IMR-90 (cell line): ENCODE data around the gene TFEB. TPM values are rescaled to one million over a fixed set of nuclear protein-coding genes. Genes with fewer than 3 reads are reported as not detected.

Experiments
- ATAC-seq: fragments of 200-7000 bp; cut with Tn5 transposase; 2 replicates; pipeline ENCODE4 v1.9.1; 2020; ENCODE audit warnings: low read depth, mild to moderate bottlenecking, moderate library complexity
- BruUV-seq: library from RNA; stranded (reverse); fragments of 400-500 nt; replicated peaks from 2 replicates; lab custom pipeline; 2021; lab: Mats Ljungman, UMichigan
- CTCF ChIA-PET: fragments of 300-600 bp; formaldehyde crosslinking; extraction: SDS; loops from one replicate; lab custom pipeline; 2021; ENCODE audit warnings: antibody characterized with exemption; lab: Yijun Ruan, JAX
- POLR2A ChIA-PET: fragments of 300-600 bp; sonication (Branson Sonifier 250); formaldehyde crosslinking; loops from one replicate; lab custom pipeline; 2022; ENCODE audit warnings: antibody characterized with exemption; ENCODE audit not compliant: unreplicated experiment; lab: Charles Lee
- DNase-seq: peaks from one replicate; pipeline ENCODE4 v3.0.0; 2013
- H2AFZ ChIP-seq: replicated peaks from 2 replicates; pipeline ENCODE3; 2013; ENCODE audit warnings: low read length, mild to moderate bottlenecking; ENCODE audit not compliant: poor library complexity
- H2AK5ac ChIP-seq: 2 replicates; pipeline ENCODE4 v1.6.1; 2013; ENCODE audit warnings: low read depth, low read length, inconsistent platforms
- H2AK9ac ChIP-seq: replicated peaks from 2 replicates; pipeline ENCODE3; 2013; ENCODE audit warnings: mild to moderate bottlenecking, low read depth, low read length, moderate library complexity; ENCODE audit not compliant: poor library complexity
- H2BK120ac ChIP-seq: 2 replicates; pipeline ENCODE4 v1.6.1; 2013; ENCODE audit warnings: low read depth, low read length, inconsistent platforms
- H2BK15ac ChIP-seq: 3 replicates; pipeline ENCODE4 v1.6.1; 2013; ENCODE audit warnings: low read depth, low read length, inconsistent platforms
- H2BK20ac ChIP-seq: 2 replicates; pipeline ENCODE4 v1.6.1; 2013; ENCODE audit warnings: low read depth, mild to moderate bottlenecking, inconsistent platforms, low read length, moderate library complexity
- H2BK5ac ChIP-seq: 2 replicates; pipeline ENCODE4 v1.6.1; 2013; ENCODE audit warnings: mild to moderate bottlenecking, low read depth, low read length, inconsistent platforms; ENCODE audit not compliant: poor library complexity, severe bottlenecking
- H3K14ac ChIP-seq: replicated peaks from 2 replicates; pipeline ENCODE4 v1.6.1; 2013; ENCODE audit warnings: low read depth, low read length, inconsistent platforms
- H3K18ac ChIP-seq: 2 replicates; pipeline ENCODE4 v1.6.1; 2013; ENCODE audit warnings: low read depth, low read length, control low read depth
- H3K23ac ChIP-seq: 2 replicates; pipeline ENCODE4 v1.6.1; 2013; ENCODE audit warnings: low read depth, low read length, inconsistent platforms
- H3K27ac ChIP-seq: 2 replicates; pipeline ENCODE4 v1.5.1; 2013; ENCODE audit warnings: mild to moderate bottlenecking, control low read depth, low read length; ENCODE audit not compliant: insufficient read depth
- H3K27me3 ChIP-seq: 2 replicates; pipeline ENCODE4 v1.6.1; 2013; ENCODE audit warnings: low read length; ENCODE audit not compliant: control insufficient read depth, insufficient read depth
- H3K36me3 ChIP-seq: 2 replicates; pipeline ENCODE4 v1.6.1; 2013; ENCODE audit warnings: low read length, mixed read lengths; ENCODE audit not compliant: control insufficient read depth, insufficient read depth
- H3K4ac ChIP-seq: 2 replicates; pipeline ENCODE4 v1.6.1; 2013; ENCODE audit warnings: low read depth, low read length, inconsistent platforms
- H3K4me1 ChIP-seq: 2 replicates; pipeline ENCODE4 v1.6.1; 2013; ENCODE audit warnings: low read length, mixed read lengths; ENCODE audit not compliant: control insufficient read depth, insufficient read depth
- H3K4me2 ChIP-seq: 2 replicates; pipeline ENCODE4 v1.6.1; 2013; ENCODE audit warnings: low read depth, mild to moderate bottlenecking, control low read depth, low read length, moderate library complexity
- H3K4me3 ChIP-seq: 2 replicates; pipeline ENCODE4 v1.5.1; 2013; ENCODE audit warnings: low read depth, mild to moderate bottlenecking, control low read depth, low read length, moderate library complexity; ENCODE audit not compliant: insufficient read depth
- H3K56ac ChIP-seq: 2 replicates; pipeline ENCODE4 v1.6.1; 2013; ENCODE audit warnings: low read length, inconsistent platforms; ENCODE audit not compliant: insufficient read depth; ENCODE audit errors: extremely low read depth
- H3K79me1 ChIP-seq, 2 experiments: 2 replicates each; pipeline ENCODE4 v1.6.1; 2013; ENCODE audit warnings: low read length in 2 of 2, inconsistent platforms in 1 of 2, low read depth in 1 of 2
- H3K9ac ChIP-seq: 2 replicates; pipeline ENCODE4 v1.6.1; 2013; ENCODE audit warnings: low read depth, low read length, control low read depth
- H3K9me1 ChIP-seq: 2 replicates; pipeline ENCODE4 v1.6.1; 2013; ENCODE audit warnings: low read length, inconsistent platforms; ENCODE audit not compliant: insufficient read depth
- H3K9me3 ChIP-seq: 2 replicates; pipeline ENCODE4 v1.6.1; 2013; ENCODE audit warnings: low read length; ENCODE audit not compliant: control insufficient read depth, insufficient read depth
- H4K20me1 ChIP-seq: 2 replicates; pipeline ENCODE4 v1.6.1; 2013; ENCODE audit warnings: low read length, inconsistent platforms; ENCODE audit not compliant: insufficient read depth
- H4K5ac ChIP-seq: 2 replicates; pipeline ENCODE4 v1.6.1; 2013; ENCODE audit warnings: mild to moderate bottlenecking, low read depth, low read length, control low read depth
- H4K8ac ChIP-seq, 2 experiments: 2 replicates each; pipeline ENCODE4 v1.6.1; 2013; ENCODE audit warnings: low read depth in 2 of 2, low read length in 2 of 2, control low read depth in 1 of 2, inconsistent platforms in 1 of 2
- H4K91ac ChIP-seq: 2 replicates; pipeline ENCODE4 v1.6.1; 2013; ENCODE audit warnings: low read depth, low read length, inconsistent platforms; ENCODE audit not compliant: insufficient read depth
- BHLHE40 ChIP-seq: fragments of 150-350 bp; IDR thresholded peaks from 2 replicates; pipeline ENCODE4 v1.6.1; 2016; ENCODE audit warnings: mild to moderate bottlenecking, low read depth, low read length
- CEBPB ChIP-seq: IDR thresholded peaks from 2 replicates; pipeline ENCODE4 v1.6.1; 2012; ENCODE audit warnings: low read depth, low read length, improper control_type of control experiment
- CHD1 ChIP-seq: IDR thresholded peaks from 2 replicates; pipeline ENCODE4 v1.6.1; 2012; ENCODE audit warnings: low read depth, low read length, improper control_type of control experiment
- CTCF ChIP-seq: conservative IDR thresholded peaks from 2 replicates; pipeline ENCODE4 v1.5.1; 2012; ENCODE audit warnings: mild to moderate bottlenecking, low read depth, low read length, improper control_type of control experiment
- ELK1 ChIP-seq: fragments of 150-350 bp; IDR thresholded peaks from 2 replicates; pipeline ENCODE4 v1.6.1; 2016; ENCODE audit warnings: low read depth, mild to moderate bottlenecking, low read length, moderate library complexity, borderline replicate concordance
- FOS ChIP-seq: fragments of 150-350 bp; IDR thresholded peaks from 2 replicates; pipeline ENCODE4 v1.6.1; 2016; ENCODE audit warnings: low read depth, low read length
- MAFK ChIP-seq: IDR thresholded peaks from 2 replicates; pipeline ENCODE4 v1.6.1; 2012; ENCODE audit warnings: low read depth, low read length, improper control_type of control experiment
- MAZ ChIP-seq: IDR thresholded peaks from 2 replicates; pipeline ENCODE4 v1.6.1; 2012; ENCODE audit warnings: low read depth, mild to moderate bottlenecking, low read length, improper control_type of control experiment, moderate library complexity, borderline replicate concordance
- NFE2L2 ChIP-seq: fragments of 150-350 bp; IDR thresholded peaks from 2 replicates; pipeline ENCODE4 v1.6.1; 2016; ENCODE audit warnings: low read depth, mild to moderate bottlenecking, low read length
- POLR2A ChIP-seq: IDR thresholded peaks from 2 replicates; pipeline ENCODE4 v1.6.1; 2012; ENCODE audit warnings: mild to moderate bottlenecking, low read depth, low read length
- RAD21 ChIP-seq: IDR thresholded peaks from 2 replicates; pipeline ENCODE4 v1.6.1; 2012; ENCODE audit warnings: low read length, improper control_type of control experiment
- RCOR1 ChIP-seq: IDR thresholded peaks from 2 replicates; pipeline ENCODE4 v1.6.1; 2012; ENCODE audit warnings: mild to moderate bottlenecking, low read length, improper control_type of control experiment; ENCODE audit not compliant: insufficient replicate concordance
- RFX5 ChIP-seq: IDR thresholded peaks from 2 replicates; pipeline ENCODE4 v1.8.0; 2012; ENCODE audit warnings: low read depth, mild to moderate bottlenecking, low read length, moderate library complexity
- SMC3 ChIP-seq: fragments of 150-350 bp; IDR thresholded peaks from 2 replicates; pipeline ENCODE4 v1.6.1; 2016; ENCODE audit warnings: low read depth, mild to moderate bottlenecking, antibody characterized with exemption, low read length, moderate library complexity
- USF2 ChIP-seq: fragments of 150-350 bp; IDR thresholded peaks from 2 replicates; pipeline ENCODE4 v1.6.1; 2017; ENCODE audit warnings: mild to moderate bottlenecking, antibody characterized with exemption, low read length, low read depth
- WGBS, 2 experiments: methylation state at CpG; one replicate each; pipeline versions ENCODE4 v1.1.5 to v1.1.7; 2013; ENCODE audit warnings: missing lambda C conversion rate in 2 of 2; ENCODE audit not compliant: insufficient read length in 1 of 2; ENCODE audit errors: extremely low coverage in 2 of 2; 5-methylcytosine and 5-hydroxymethylcytosine counted together
- dilution Hi-C: fragments of 300-500 bp; cut with HindIII; formaldehyde crosslinking; loops from one replicate; pipeline ENCODE4 v1.14.3; 2018; ENCODE audit warnings: low sequenced_read_pairs; ENCODE audit not compliant: unreplicated experiment
- in situ Hi-C: fragments of 300-500 bp; cut with MboI; formaldehyde crosslinking; loops from 3 replicates; pipeline ENCODE4 v1.14.3; 2019; ENCODE audit warnings: low sequenced_read_pairs, inconsistent platforms, mixed read lengths
- intact Hi-C: fragments of 100-400 bp; cut with micrococcal nuclease; formaldehyde crosslinking; loops from 2 replicates; pipeline ENCODE4 v1.10.0; 2022
- polyA plus RNA-seq, 3 experiments: library from polyadenylated mRNA; depleted of rRNA; stranded (reverse); fragments of >200 nt; gene quantifications; 2 replicates each; pipeline ENCODE4 v1.2.3, GENCODE V29; 2012; ENCODE audit warnings: low replicate concordance in 1 of 3
- total RNA-seq: library from RNA; depleted of rRNA; stranded (reverse); fragments of >200 nt; gene quantifications from 2 replicates; pipeline ENCODE4 v1.2.3, GENCODE V29; 2012

Gene TFEB
- total and polyA plus RNA-seq, 2 of the 4 experiments (the other 2 are of a cell fraction) = 4.5 to 4.9 TPM

GRCh38 chr6:41639809-41640371 is 95.5 kb downstream of the TFEB start:
- POLR2A ChIA-PET = no interaction called here
- BruUV-seq = no TSS peak

More at GRCh38 chr6:41639809-41640371, 95.5 kb downstream of the TFEB start:
- no peak overlapping the region for H3K4me2 ChIP-seq
- ATAC-seq (no peak), DNase-seq (no peak)
- H2AK5ac ChIP-seq = no peak overlapping the region
- H4K20me1 ChIP-seq = no peaks in the 10 kb centered on the region; the same call in 1 of the 2 replicates
- no CpG with 5 or more reads among the region's 8 CpGs for WGBS, 2 experiments
- H3K23ac ChIP-seq = no peak overlapping the region
- H3K36me3 ChIP-seq = no peaks in the 10 kb centered on the region
- no peaks in the 10 kb centered on the region for H3K79me1 ChIP-seq
- no peak overlapping the region for H3K4me3 ChIP-seq
- H4K5ac ChIP-seq = no peak overlapping the region
- no peaks in the 10 kb centered on the region for H3K4me1 ChIP-seq
- H3K9me3 ChIP-seq = no peaks in the 10 kb centered on the region; the same call in 1 of the 2 replicates
- CTCF ChIA-PET = no interaction called here
- no peak overlapping the region for H3K18ac ChIP-seq
- H3K14ac ChIP-seq = no peak overlapping the region
- TF ChIP-seq BHLHE40 (no peak), MAFK (no peak), RAD21 (no peak), USF2 (no peak), SMC3 (no peak), CHD1 (no peak), POLR2A (no peak), CEBPB (no peak), RCOR1 (no peak), MAZ (no peak), RFX5 (no peak), ELK1 (no peak), CTCF (no peak), FOS (no peak), NFE2L2 (no peak)
- no peak overlapping the region for H2BK120ac ChIP-seq
- no peak overlapping the region for H3K56ac ChIP-seq
- intact Hi-C loops = no loop called here
- no peak overlapping the region for H2BK15ac ChIP-seq
- in situ Hi-C loops = no loop called here
- no peak overlapping the region for H2AK9ac ChIP-seq
- peaks cover 94% of the 10 kb centered on the region for H3K27me3 ChIP-seq
- H2BK5ac ChIP-seq = no peak overlapping the region
- no peak overlapping the region for H4K91ac ChIP-seq
- no peak overlapping the region for H3K27ac ChIP-seq
- no peaks in the 10 kb centered on the region for H3K9me1 ChIP-seq
- dilution Hi-C loops = no loop called here
- no peak overlapping the region for H3K9ac ChIP-seq
- H4K8ac ChIP-seq = no peak overlapping the region
- no peak overlapping the region for H2BK20ac ChIP-seq
- peak overlapping the region; percentile 6 for H2AFZ ChIP-seq
- no peak overlapping the region for H3K4ac ChIP-seq
